Measurements from ENCODE around the gene C17orf75.

Gene C17orf75

GRCh38 chr17:32303781-32304288, 38.1 kb downstream of the C17orf75 start:
- no peak overlapping the region for H3K4me3 ChIP-seq (ENCODE audit: low read depth, low read length)
- no peak for TF ChIP-seq CTCF (conservative IDR thresholded peaks at IDR 0.05; ENCODE audit: low read depth, low read length)
- DNase-seq (ENCODE audit: low read depth): no peak

DNA sequence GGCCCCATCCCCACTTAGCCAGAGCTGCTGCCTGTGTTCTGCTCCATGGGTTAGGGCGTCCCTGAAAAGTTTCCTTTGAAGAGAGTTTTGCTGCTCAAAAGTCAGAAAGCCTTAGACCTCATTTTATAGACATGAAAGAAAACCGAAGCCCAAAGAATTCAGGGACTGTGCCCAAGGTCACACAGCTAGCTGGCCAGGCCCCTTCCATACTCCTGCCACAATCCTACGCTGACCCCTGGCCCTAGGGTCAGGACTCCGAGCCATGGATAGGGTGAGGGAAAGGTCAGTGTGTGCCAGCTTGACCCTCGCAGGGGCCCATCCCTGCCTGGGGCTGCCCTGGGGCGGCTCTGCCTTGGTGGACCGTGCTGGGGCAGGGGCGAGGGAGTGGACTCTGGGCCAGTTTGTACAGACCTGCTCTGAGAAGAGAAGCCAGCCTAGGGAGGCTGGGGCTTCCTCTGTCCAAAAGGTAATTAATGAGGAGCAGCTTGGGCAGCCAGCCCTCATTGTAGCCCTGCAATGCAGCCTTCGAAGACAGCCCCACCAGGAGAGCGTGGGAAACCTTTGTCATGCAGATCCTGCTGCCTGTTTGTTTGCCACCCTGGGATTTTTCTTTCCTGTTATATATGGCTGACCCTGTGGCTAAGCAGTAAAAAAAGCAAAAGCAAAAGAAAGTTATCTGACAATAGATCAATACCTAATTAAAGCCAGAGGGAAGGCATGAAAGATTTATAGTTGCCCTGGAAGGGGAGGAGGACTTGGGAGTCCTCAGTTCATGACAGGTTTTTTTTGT, 38.9 kb downstream of the C17orf75 start:
- no peak overlapping the region for H3K4me3 ChIP-seq (ENCODE audit: low read depth, low read length)
- no peak for TF ChIP-seq CTCF (conservative IDR thresholded peaks at IDR 0.05; ENCODE audit: low read depth, low read length)
- no peak for DNase-seq (ENCODE audit: low read depth)

DNA sequence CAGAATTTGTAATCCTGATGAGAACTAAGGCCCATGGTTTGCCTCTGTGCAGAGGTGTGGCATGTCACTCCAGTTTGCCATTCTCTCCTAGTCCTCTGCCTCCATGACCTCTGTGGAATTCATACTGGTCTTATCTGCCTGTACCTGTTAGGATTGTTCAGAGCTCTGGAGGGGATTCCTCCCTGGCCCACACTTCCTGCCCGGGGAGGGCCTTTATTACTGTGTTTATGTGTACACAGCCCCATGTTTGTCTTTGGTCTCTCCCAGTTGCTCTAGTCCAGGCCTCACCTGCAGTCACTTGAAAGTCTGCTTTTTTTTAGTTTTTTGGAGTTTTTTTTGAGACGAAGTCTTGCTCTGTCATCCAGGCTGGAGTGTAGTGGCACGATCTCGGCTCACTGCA, 39.9 kb downstream of the C17orf75 start:
- H3K4me3 ChIP-seq (ENCODE audit: low read depth, low read length): no peak overlapping the region
- no peak for DNase-seq (ENCODE audit: low read depth)
- TF ChIP-seq CTCF (conservative IDR thresholded peaks at IDR 0.05; ENCODE audit: low read depth, low read length): no peak

GRCh38 chr17:32299580-32300164, 42.3 kb downstream of the C17orf75 start:
- DNase-seq (ENCODE audit: low read depth): no peak
- no peak overlapping the region for H3K4me3 ChIP-seq (ENCODE audit: low read depth, low read length)
- TF ChIP-seq CTCF (conservative IDR thresholded peaks at IDR 0.05; ENCODE audit: low read depth, low read length): no peak

- H3K4me3 ChIP-seq (ENCODE audit: low read depth, low read length): no peak overlapping the region
- peak; percentile 10 for DNase-seq (ENCODE audit: low read depth)
- TF ChIP-seq CTCF (conservative IDR thresholded peaks at IDR 0.05; ENCODE audit: low read depth, low read length): no peak
Observed at GRCh38 chr17:32298721-32299579, 43.0 kb downstream of the C17orf75 start.

GRCh38 chr17:32298298-32298697, 43.7 kb downstream of the C17orf75 start:
- H3K4me3 ChIP-seq (ENCODE audit: low read depth, low read length): no peak overlapping the region
- no peak for TF ChIP-seq CTCF (conservative IDR thresholded peaks at IDR 0.05; ENCODE audit: low read depth, low read length)
- no peak for DNase-seq (ENCODE audit: low read depth)
